ENCODE data around the gene DCDC2.
"Not testable (repeated sequence)": the region's sequence is repeated elsewhere in the genome, so short reads cannot be mapped to it uniquely, and the experiment has no call there.

Gene DCDC2

DNA sequence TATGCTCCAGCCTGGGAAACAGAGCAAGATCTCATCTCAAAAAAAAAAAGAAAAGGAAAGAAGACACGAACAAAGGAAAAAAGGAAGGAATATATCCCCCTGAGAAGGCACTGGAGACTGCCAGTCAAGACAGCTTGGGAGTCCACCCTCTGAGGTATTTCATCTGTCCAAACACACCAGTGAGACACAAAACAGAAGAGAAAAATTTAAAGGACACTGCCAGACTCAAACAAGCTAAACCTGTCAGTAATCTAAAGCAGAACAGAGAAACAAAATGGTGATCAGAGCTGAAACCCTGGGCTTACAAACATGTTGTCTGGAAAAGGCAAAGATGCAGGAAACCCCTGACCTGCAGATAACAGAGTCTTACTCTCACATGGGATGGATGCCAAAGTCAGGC is 114.9 kb downstream of the DCDC2 start:
- no peak overlapping the region for H3K4me3 ChIP-seq (ENCODE audit: low read depth, low read length)
- TF ChIP-seq, protein P1, sequence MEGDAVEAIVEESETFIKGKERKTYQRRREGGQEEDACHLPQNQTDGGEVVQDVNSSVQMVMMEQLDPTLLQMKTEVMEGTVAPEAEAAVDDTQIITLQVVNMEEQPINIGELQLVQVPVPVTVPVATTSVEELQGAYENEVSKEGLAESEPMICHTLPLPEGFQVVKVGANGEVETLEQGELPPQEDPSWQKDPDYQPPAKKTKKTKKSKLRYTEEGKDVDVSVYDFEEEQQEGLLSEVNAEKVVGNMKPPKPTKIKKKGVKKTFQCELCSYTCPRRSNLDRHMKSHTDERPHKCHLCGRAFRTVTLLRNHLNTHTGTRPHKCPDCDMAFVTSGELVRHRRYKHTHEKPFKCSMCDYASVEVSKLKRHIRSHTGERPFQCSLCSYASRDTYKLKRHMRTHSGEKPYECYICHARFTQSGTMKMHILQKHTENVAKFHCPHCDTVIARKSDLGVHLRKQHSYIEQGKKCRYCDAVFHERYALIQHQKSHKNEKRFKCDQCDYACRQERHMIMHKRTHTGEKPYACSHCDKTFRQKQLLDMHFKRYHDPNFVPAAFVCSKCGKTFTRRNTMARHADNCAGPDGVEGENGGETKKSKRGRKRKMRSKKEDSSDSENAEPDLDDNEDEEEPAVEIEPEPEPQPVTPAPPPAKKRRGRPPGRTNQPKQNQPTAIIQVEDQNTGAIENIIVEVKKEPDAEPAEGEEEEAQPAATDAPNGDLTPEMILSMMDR (IDR thresholded peaks at IDR 0.05; ENCODE audit: control insufficient read depth, extremely low read depth, insufficient read depth): no peak
- DNase-seq (ENCODE audit: low read depth): no peak

DNA sequence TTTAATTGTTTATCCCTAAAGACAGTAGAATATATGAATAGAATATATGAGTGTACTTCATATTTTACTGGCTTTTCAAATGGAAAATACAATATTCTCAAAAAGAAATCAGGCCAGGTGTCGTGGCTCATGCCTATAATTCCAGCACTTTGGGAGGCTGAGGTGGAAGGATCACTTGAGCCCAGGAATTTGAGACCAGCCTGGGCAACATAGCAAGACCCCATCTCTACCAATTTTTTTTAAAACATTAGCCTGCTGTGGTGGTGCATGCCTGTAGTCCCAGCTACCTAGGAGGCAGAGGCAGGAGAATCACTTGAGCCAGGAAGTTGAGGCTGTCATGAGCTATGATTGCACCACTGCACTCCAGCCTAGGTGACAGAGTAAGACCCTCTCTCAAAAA is 116.1 kb downstream of the DCDC2 start:
- DNase-seq (ENCODE audit: low read depth); H3K4me3 ChIP-seq (ENCODE audit: low read depth, low read length): not testable (repeated sequence)

DNA sequence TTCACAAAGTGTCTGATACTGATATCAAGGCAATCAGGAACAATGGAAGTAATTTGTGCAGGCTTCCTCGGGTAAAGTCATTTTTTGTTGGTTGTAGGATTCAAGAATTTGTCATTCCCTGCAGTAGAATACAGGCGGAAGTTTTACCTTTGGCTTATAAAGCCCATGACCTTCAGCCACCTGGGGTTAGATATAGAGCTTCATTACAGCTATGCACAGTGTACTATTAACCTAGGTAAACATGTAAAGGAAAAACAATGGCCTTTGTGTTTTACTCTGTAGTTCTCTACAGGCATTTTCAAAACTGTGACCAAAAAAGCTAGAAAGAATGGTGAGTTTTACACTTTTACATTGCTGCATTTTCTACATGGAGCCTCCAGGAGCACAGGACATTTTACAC is 116.9 kb downstream of the DCDC2 start:
- TF ChIP-seq, protein P1 (IDR thresholded peaks at IDR 0.05; ENCODE audit: control insufficient read depth, extremely low read depth, insufficient read depth): no peak
- no peak overlapping the region for H3K4me3 ChIP-seq (ENCODE audit: low read depth, low read length)
- DNase-seq (ENCODE audit: low read depth): no peak

DNA sequence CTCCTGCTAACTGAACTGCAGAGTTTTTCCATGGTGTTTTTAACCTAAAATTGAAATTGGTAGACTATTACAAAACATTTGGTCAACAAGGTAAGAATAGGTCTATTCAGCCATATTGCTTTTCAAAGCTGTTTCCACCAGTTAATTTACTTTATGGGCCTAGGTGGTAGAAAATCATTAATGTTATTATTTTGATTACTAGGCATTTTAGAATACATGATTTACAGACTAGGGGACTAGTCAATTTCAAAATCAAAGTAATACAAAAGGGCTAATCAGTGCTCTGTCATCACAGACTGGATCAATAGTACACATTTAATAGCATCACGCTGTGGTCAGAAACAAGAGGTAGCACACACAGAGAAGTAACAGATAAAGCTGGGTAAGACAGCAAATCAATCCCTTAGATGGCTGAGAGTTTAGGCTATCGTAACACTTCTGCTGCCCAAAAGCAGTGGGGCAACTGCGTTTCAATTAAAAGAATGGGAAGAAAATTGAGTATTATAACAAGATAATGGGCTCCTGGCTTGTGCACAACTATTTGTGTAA is 117.4 kb downstream of the DCDC2 start:
- DNase-seq (ENCODE audit: low read depth): no peak
- TF ChIP-seq, protein P1 (IDR thresholded peaks at IDR 0.05; ENCODE audit: control insufficient read depth, extremely low read depth, insufficient read depth): no peak
- H3K4me3 ChIP-seq (ENCODE audit: low read depth, low read length): no peak overlapping the region

DNA sequence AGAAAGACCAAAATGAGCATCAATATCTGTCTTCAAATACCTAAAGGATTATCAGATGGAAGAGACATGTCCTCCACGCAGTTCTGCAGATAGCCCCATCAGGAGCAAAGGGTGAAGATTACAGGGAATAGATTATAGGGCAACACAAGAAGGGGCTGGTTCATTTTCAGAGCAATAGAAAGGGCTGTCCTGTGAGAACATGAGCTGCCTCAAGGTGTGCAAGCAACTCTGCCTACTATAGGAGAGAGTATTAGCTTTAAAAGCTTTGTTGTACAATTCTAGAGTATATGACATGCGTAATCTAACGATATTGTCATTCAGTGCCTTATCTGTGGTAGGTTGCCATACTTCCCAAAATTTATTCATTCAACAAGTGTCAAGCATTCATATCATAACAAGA is 119.2 kb downstream of the DCDC2 start:
- TF ChIP-seq, protein P1 (IDR thresholded peaks at IDR 0.05; ENCODE audit: control insufficient read depth, extremely low read depth, insufficient read depth): no peak
- DNase-seq (ENCODE audit: low read depth): no peak
- H3K4me3 ChIP-seq (ENCODE audit: low read depth, low read length): no peak overlapping the region

DNA sequence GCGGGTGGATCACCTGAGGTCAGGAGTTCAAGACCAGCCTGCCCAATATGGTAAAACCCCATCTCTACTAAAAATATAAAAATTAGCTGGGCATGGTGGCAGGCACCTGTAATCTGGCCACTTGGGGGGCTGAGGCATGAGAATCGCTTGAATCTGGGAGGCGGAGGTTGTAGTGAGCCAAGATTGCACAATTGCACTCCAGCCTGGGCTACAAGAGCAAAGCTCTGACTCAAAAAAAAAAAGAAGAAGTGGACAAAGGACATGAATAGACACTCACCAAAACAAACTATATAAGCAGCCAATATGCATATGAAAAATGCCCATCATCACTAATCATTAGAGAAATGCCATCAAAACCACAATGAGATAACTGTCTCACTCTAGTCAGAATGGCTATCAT is 121.1 kb downstream of the DCDC2 start:
- H3K4me3 ChIP-seq (ENCODE audit: low read depth, low read length); DNase-seq (ENCODE audit: low read depth): not testable (repeated sequence)

DNA sequence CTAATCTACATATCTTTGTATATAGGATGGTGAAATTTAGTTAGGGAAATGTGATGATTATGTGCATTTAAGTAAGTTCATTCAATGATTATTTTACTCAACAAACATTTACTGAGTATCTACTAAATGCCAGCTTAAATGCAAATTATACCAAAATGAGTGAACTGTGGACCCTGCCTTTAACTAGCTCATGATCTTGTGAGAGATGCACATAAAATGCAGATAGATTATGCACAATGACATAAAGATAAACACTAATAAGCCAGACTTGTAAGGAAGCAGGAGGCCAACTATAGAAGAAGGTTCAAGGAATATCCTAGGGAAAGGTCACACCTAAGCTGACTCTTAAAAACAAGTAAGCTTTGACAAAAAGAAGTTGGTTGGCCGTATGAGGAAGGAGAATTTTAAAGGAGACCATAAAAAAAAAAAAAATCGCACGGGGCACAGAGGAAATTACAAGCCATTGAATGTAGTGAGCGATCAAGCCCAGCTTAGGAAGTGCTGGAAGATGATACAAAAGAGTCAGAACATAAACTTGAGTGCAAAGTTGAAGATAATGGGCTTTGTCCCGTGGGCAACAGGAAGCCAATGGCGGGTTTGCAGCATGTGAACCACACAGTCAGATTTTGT is 123.9 kb downstream of the DCDC2 start:
- TF ChIP-seq, protein P1 (IDR thresholded peaks at IDR 0.05; ENCODE audit: control insufficient read depth, extremely low read depth, insufficient read depth): no peak
- H3K4me3 ChIP-seq (ENCODE audit: low read depth, low read length): no peak overlapping the region

DNA sequence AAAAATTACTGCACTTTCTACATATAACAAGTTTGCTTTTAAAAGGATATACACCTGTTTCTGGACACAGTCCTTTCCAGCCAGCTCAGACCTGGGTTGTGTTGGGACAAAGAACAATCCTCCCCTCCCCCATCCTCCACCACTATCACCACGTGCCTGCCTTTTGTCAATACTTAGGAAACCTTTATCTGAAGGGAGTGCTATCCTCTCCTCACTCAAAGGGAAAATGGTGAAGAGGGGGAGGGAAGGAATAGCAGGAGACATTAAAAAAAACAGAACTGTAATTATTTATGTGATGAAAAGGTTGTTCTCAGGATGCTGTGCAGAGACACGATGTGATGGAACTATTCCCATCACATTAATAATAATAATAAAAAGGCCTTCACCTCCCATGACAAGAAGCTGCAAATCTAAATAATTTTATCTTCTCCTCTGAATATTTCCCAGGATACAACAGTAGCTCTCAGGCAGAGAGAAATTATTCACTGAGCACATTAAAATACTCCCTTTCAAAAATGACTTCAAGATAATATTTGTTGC is 126.4 kb downstream of the DCDC2 start:
- no peak for DNase-seq (ENCODE audit: low read depth)
- TF ChIP-seq, protein P1 (IDR thresholded peaks at IDR 0.05; ENCODE audit: control insufficient read depth, extremely low read depth, insufficient read depth): no peak
- H3K4me3 ChIP-seq (ENCODE audit: low read depth, low read length): no peak overlapping the region

More for the DNA sequence above, 123.9 kb downstream of the DCDC2 start:
- DNase-seq (ENCODE audit: low read depth): no peak

Data from LNCaP clone FGC (cell line).